Esophagus (tissue), 2 donors: Measurements from ENCODE around the gene C5orf47. TPM values are rescaled to one million over a fixed set of nuclear protein-coding genes. Genes with fewer than 3 reads are reported as not detected.
"Not testable (repeated sequence)": the region's sequence is repeated elsewhere in the genome, so short reads cannot be mapped to it uniquely, and the experiment has no call there.

Experiments
- H3K27ac ChIP-seq, 2 donors: one replicate each; pipeline ENCODE4 v1.5.1; 2013; ENCODE audit warnings: low read depth in 2 of 2, mild to moderate bottlenecking in 2 of 2, inconsistent platforms in 1 of 2, low read length in 1 of 2, moderate library complexity in 1 of 2
- H3K27me3 ChIP-seq, 2 donors: one replicate each; pipeline ENCODE4 v1.6.1; 2013; ENCODE audit warnings: low read length in 2 of 2, control low read depth in 1 of 2, mild to moderate bottlenecking in 1 of 2; ENCODE audit not compliant: insufficient read depth in 2 of 2, control insufficient read depth in 1 of 2
- H3K36me3 ChIP-seq, 2 donors: one replicate each; pipeline ENCODE4 v1.6.1; 2013; ENCODE audit warnings: low read length in 1 of 2; ENCODE audit not compliant: control insufficient read depth in 2 of 2, insufficient read depth in 2 of 2
- H3K4me1 ChIP-seq, 2 donors: one replicate each; pipeline ENCODE4 v1.6.1; 2013; ENCODE audit warnings: low read length in 1 of 2; ENCODE audit not compliant: control insufficient read depth in 2 of 2, insufficient read depth in 2 of 2
- H3K4me3 ChIP-seq, 2 donors: one replicate each; pipeline ENCODE4 v1.5.1; 2013; ENCODE audit warnings: low read length in 2 of 2, mild to moderate bottlenecking in 2 of 2, low read depth in 1 of 2, moderate library complexity in 1 of 2
- H3K9me3 ChIP-seq, 2 donors: one replicate each; pipeline ENCODE4 v1.6.1; 2013; ENCODE audit warnings: mild to moderate bottlenecking in 2 of 2, low read depth in 1 of 2, low read length in 1 of 2, moderate library complexity in 1 of 2; ENCODE audit not compliant: control insufficient read depth in 2 of 2, insufficient read depth in 1 of 2
- WGBS, 2 donors: extraction: QIAGEN DNeasy Blood & Tissue Kit; methylation state at CpG; one replicate each; pipeline ENCODE4 v1.1.7; 2013; 5-methylcytosine and 5-hydroxymethylcytosine counted together
- polyA plus RNA-seq, 2 donors: library from polyadenylated mRNA; stranded (reverse); fragments of 200-250 nt; gene quantifications; one replicate each; pipeline ENCODE4 v1.2.3, GENCODE V29; 2013
- donor health status: healthy with polysubstance abuse.
- donor health status: Bipolar disorder and iron deficiency.

The C5orf47 gene
- polyA plus RNA-seq, 2 donors: not detected

DNA sequence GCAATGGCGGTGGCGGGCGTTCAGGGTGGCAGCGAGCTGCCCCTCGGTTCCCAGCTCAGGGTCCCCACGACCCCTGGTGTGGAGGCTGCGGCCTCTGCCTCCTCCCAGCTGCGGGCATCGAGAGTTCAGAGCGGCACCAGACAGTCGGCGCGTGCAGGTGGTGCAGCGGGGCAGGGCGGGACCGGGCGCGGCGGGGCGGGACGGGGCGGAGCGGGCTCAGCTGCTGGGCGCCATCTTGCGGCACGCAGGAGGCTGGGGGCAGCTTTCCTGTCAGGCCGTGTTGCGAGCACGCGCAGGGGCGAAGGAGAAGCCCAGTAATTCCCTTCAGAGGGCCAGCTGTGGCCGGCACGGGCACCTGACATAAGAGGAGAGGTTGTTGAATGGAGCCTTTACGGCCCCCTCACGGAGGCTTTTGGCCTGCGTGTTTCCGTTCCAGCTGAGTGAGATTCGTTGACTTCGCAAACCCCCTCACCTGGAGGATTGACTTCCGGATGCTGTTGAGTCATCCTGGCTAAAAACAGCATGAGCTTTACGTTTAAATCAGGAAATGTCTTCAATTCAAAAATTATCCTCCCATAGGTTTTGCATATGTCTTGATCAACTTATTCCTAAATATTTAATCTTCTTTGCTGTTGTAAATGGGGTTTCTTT is 587 bp downstream of the C5orf47 start:
- H3K27ac ChIP-seq: no peak overlapping the region
- no peaks in the 10 kb centered on the region for H3K9me3 ChIP-seq
- H3K27me3 ChIP-seq: no peaks in the 10 kb centered on the region
- H3K4me3 ChIP-seq: no peak overlapping the region
- WGBS, 2 donors: 94 to 95% methylated on average over 32 to 41 of the region's 41 CpGs
- H3K4me1 ChIP-seq: no peaks in the 10 kb centered on the region
- H3K36me3 ChIP-seq: no peaks in the 10 kb centered on the region

DNA sequence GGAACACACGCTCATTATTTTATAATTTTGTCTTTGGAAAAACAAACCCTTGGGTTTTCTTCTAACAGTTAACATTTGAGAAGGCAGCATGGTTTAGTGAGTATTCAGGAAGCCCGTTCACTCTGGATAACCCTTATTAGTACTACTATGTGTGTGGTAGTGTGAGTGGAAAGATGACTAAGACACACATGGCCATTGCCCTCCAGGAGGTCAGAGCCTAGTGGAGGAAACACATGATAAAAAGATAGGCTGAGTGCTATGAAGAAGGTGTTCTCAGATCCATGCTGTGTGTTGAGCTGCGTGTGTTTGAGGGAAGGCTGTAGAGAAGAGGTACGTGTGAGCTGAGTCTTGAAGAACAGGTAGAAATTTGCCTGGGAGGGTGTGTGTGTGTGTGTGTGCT is 8.4 kb downstream of the C5orf47 start:
- Histone ChIP-seq H3K4me1 (no peaks in the 10 kb centered on the region), H3K27ac (no peak overlapping the region), H3K27me3 (no peaks in the 10 kb centered on the region), H3K4me3 (no peak overlapping the region), H3K36me3 (no peaks in the 10 kb centered on the region), H3K9me3 (no peaks in the 10 kb centered on the region)
- 66 to 77% methylated on average over 4 of the region's 4 CpGs for WGBS, 2 donors

DNA sequence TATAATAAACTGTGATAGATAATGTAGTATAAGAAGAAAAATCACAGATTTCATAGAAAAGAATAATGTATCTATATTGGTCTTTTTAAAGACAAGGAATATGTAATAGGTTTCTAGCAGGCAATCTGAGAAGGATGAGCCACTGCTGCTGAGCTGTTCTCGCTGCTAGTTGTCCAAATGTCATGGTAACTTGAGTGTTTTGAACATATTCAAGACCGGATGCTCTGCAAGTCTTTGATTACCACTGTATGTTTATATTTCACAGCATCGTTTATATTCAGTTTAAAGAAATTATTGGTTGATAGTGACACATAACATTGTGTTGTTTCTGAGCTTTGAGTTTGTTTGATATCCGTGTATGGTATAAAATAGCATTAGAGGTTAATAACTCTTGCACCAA is 9.6 kb downstream of the C5orf47 start:
- 56% methylated on average over 4 of the region's 4 CpGs for WGBS, 2 donors
- Histone ChIP-seq H3K27me3 (no peaks in the 10 kb centered on the region), H3K4me1 (no peaks in the 10 kb centered on the region), H3K4me3 (no peak overlapping the region), H3K9me3 (no peaks in the 10 kb centered on the region), H3K27ac (no peak overlapping the region), H3K36me3 (no peaks in the 10 kb centered on the region)

DNA sequence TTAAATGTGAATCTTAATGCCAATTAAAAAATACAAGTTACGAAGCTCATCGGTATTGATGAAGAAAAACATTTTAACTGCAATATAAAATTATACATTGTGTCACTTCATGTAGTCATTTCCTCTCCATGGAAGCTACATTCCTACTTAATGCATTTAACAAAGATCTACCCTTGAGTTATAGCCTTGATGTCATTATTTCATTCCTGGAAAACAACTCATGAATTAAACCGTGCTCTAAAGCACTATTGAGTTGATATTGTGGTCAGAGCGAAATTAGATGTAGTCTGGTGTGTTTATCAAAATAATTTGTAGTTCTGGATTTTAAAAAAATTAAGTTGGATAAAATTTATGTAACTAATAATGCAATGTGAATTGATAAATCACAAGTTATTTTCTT is 11.1 kb downstream of the C5orf47 start:
- WGBS, 2 donors: 84 to 87% methylated on average over 4 of the region's 4 CpGs
- H3K27ac ChIP-seq: no peak overlapping the region
- no peaks in the 10 kb centered on the region for H3K27me3 ChIP-seq
- no peaks in the 10 kb centered on the region for H3K36me3 ChIP-seq
- no peaks in the 10 kb centered on the region for H3K9me3 ChIP-seq
- H3K4me3 ChIP-seq: no peak overlapping the region
- H3K4me1 ChIP-seq: no peaks in the 10 kb centered on the region

DNA sequence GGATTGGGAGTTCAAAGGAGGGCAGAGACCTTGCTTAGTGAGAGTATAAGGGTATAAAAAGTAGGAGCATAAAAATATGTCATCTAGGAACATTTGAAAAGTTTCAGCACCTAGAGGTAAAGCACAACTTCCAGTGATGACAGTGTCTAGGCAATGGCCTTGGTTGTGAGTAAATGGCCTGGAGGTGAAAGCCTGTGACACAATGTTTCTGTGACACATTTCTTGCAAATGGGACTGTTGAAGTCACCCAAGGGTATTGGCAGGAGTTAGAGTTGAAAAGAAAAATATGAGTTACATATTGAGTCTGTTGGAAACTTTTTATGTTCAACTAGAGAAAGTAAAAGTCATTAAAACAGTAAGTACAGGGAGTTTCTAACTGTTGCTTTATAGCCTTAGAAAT is 14.8 kb downstream of the C5orf47 start:
- Histone ChIP-seq H3K4me1 (no peaks in the 10 kb centered on the region), H3K4me3 (no peak overlapping the region), H3K27me3 (no peaks in the 10 kb centered on the region), H3K36me3 (no peaks in the 10 kb centered on the region), H3K9me3 (no peaks in the 10 kb centered on the region), H3K27ac (no peak overlapping the region)

DNA sequence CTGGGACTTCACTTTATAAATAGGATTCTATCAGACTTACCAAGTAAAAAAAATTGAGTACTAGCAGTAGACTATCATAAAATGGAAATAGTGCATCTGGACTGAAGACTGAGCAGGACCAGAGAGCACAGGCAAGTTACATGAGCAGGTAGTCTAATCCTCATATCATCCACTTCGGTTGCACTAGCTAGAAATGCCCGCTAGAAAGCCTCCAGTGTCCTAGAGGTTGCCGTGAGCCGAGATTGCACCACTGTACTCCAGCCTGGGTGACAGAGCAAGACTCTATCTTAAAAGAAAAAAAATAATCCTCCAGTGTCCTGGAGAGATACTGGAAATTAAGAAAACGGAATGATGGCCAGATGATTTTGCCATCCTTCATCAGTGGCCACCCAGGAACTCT is 20.0 kb downstream of the C5orf47 start:
- WGBS, 2 donors: 90 to 93% methylated on average over 5 of the region's 5 CpGs
- H3K27ac ChIP-seq: no peak overlapping the region
- no peaks in the 10 kb centered on the region for H3K9me3 ChIP-seq
- no peak overlapping the region for H3K4me3 ChIP-seq
- no peaks in the 10 kb centered on the region for H3K27me3 ChIP-seq
- no peaks in the 10 kb centered on the region for H3K4me1 ChIP-seq
- no peaks in the 10 kb centered on the region for H3K36me3 ChIP-seq

DNA sequence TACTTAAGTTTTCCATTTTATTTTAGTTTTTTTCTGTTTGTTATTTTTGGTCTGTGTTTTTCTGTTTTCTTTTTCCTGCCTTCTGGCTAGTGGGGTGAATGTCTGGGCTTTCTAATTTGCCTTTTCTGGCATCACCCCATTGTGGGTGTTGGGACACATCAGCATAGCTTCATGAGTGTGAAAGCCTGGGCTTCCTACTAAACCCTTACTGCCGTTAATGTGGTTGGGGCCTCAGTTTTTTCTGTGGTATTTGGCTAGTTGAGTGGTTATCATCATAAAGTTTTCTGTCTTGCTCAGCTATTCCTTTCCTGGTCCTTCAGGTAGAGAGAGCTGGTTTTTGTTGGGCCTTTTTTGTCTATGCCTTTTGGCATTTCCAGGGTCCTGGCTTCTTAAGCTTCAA is 21.4 kb downstream of the C5orf47 start:
- no peaks in the 10 kb centered on the region for H3K4me1 ChIP-seq
- H3K4me3 ChIP-seq: no peak overlapping the region
- no peaks in the 10 kb centered on the region for H3K36me3 ChIP-seq
- H3K27ac ChIP-seq: no peak overlapping the region
- no peaks in the 10 kb centered on the region for H3K9me3 ChIP-seq
- 56 to 65% methylated on average over 1 of the region's 1 CpG for WGBS, 2 donors
- H3K27me3 ChIP-seq: no peaks in the 10 kb centered on the region

DNA sequence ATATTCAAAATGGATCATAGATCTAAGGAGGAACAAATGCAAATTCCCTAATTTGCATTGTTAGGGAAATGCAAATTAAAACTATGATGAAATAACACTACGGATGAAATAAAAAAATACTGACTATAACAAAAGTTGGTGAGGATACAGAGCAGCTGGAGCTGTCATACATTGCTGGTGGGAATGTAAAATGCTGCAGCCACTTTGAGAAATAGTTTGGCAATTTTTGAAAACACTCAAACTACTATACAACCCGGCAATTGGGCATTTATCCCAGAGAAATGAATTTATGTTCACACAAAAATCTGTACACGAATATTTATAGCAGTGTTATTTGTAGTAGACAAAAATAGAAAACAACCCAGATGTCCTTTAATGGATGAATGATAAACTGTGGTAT is 22.5 kb downstream of the C5orf47 start:
- H3K4me3 ChIP-seq: no peak overlapping the region
- no peaks in the 10 kb centered on the region for H3K27me3 ChIP-seq
- H3K36me3 ChIP-seq: no peaks in the 10 kb centered on the region
- no peaks in the 10 kb centered on the region for H3K4me1 ChIP-seq
- no peak overlapping the region for H3K27ac ChIP-seq
- 57% methylated on average over 3 of the region's 3 CpGs for WGBS, 2 donors
- no peaks in the 10 kb centered on the region for H3K9me3 ChIP-seq

DNA sequence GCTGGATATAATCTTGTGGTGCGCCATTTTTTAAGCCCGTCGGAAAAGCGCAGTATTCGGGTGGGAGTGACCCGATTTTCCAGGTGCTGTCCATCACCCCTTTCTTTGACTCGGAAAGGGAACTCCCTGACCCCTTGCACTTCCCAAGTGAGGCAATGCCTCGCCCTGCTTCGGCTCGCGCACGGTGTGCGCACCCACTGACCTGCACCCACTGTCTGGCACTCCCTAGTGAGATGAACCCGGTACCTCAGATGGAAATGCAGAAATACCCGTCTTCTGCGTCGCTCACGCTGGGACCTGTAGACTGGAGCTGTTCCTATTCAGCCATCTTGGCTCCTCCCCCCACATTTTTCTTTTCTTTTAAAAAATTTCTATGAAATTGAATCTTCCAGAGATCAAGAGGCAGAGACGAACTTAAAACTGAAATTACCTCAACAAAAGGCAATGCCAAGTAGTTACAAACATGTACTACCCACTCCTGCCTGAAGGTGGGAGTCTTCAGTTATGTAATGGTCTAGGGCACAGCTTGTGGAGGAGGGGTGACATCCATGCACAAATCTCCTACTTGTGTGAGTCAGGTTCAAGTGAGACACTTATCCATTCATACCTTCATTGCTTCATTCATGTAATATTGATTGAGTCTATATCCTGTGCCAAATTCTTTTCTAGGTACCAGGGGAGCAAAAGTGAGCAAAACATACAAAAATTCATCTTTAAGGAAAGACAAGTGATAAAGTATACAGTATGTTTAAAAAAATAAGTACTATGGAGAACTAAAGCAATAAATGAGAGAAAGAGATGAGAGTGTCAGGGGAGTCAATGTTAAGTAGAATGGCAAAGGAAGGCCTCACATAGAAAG is 31.3 kb downstream of the C5orf47 start:
- H3K27me3 ChIP-seq, H3K36me3 ChIP-seq, H3K27ac ChIP-seq, H3K9me3 ChIP-seq, H3K4me3 ChIP-seq, H3K4me1 ChIP-seq: not testable (repeated sequence)
- 67 to 75% methylated on average over 12 to 16 of the region's 19 CpGs for WGBS, 2 donors

DNA sequence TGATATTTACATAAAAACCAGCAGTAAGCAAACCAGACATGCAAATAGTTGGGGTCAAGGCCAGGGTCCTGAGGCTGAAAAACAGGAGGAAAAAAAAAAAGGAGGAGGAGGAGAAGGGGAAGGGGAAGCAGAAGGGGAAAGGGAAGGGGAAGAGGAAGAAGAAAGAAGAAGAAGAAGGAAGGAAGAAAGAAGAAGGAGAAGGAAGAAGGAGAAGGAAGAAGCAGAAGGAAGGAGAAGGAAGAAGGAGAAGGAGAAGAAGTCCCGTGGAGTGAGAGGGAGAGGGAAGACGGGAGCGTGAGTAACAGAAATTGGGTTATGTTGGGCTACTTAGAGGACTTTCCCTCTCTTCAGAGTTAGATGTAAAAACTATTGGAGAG is 31.9 kb downstream of the C5orf47 start:
- Histone ChIP-seq H3K27ac (no peak overlapping the region), H3K4me3 (no peak overlapping the region), H3K9me3 (no peaks in the 10 kb centered on the region), H3K36me3 (no peaks in the 10 kb centered on the region), H3K4me1 (no peaks in the 10 kb centered on the region), H3K27me3 (no peaks in the 10 kb centered on the region)
- WGBS, 2 donors: 85 to 87% methylated on average over 3 of the region's 3 CpGs
